Activated naive CD4-positive, alpha-beta T cell (primary cell): Measurements from ENCODE around the gene TMEM130.

Experiments used
- DNase-seq, 4 experiments: peaks; one replicate each; lab custom pipeline; 2025; lab: John Stamatoyannopoulos, UW

The TMEM130 gene

DNA sequence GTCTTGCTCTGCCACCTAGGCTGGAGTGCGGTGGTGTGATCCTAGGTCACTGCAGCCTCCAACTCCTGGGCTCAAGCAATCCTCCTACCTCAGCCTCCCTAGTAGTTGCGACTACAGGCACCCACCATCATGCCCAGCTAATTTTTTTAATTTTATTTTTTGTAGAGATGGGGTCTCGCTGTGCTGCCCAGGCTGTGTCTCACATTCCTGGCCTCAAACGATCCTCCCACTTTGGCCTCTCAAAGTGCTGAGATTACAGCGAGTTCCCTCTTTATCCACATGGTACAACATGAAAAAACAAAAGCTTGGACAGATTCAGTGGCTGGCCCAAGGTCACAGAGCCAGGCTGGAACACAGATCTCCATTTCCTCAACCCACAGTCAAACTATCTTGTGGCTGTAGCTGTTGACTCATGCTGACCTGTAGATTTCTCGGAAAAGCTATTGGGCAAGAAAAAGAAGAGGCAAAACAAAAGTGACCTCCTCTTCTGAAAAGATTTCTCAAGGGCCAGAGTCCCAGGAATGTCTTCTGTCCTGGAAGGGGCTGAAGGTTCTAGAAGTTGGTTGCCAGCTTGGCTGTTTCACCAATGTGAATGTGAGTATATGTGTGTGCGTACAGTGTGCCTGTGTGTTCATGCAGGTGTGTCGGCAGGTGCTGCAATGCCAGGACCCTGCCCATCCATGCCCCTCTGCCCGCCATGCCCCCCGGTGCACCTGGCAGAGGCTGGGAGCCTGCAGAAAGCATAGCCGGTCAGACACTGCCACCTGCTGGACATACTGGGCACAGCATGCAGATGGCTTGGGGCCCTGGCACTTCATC is 28.4 kb downstream of the TMEM130 start:
- DNase-seq, result peak; percentile 50 to 66 (median 66)

DNA sequence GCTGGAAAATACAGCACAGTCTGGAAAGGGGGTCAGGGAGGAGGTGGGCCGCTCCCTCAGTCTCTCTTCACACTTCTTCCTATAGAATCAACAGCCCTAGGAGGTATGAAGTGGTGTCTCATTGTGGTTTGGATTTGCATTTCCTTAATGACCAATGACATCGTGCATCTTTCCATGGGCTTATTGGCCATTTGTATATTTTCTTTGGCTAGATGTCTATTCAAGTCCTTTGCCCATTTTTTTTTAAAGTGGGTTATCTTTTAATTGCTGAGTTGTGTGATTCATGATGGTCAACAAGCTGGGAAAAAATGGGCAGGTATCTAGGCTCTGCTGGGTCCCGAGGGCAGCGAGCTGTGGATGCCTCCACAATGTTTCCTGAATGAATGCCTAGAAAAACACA is 29.1 kb downstream of the TMEM130 start:
- DNase-seq, result no peak

- DNase-seq, result no peak
Observed at GRCh38 chr7:98840096-98840495, 29.7 kb downstream of the TMEM130 start.

DNA sequence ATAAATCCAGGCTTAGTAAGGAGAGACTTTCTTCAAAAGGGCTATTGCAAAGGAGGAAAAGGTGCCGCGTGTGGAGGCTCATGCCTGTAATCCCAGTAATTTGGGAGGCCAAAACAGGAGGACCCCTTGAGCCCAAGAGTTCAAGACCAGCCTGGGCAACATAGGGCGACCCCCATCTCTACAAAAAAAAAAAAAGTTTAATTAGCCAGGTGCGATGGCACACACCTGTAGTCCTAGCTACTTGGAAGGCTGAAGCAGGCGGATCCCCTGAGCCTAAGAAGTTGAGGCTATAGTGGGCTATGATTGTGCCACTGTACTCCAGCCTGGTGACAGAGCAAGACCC is 32.2 kb downstream of the TMEM130 start:
- no peak for DNase-seq

DNA sequence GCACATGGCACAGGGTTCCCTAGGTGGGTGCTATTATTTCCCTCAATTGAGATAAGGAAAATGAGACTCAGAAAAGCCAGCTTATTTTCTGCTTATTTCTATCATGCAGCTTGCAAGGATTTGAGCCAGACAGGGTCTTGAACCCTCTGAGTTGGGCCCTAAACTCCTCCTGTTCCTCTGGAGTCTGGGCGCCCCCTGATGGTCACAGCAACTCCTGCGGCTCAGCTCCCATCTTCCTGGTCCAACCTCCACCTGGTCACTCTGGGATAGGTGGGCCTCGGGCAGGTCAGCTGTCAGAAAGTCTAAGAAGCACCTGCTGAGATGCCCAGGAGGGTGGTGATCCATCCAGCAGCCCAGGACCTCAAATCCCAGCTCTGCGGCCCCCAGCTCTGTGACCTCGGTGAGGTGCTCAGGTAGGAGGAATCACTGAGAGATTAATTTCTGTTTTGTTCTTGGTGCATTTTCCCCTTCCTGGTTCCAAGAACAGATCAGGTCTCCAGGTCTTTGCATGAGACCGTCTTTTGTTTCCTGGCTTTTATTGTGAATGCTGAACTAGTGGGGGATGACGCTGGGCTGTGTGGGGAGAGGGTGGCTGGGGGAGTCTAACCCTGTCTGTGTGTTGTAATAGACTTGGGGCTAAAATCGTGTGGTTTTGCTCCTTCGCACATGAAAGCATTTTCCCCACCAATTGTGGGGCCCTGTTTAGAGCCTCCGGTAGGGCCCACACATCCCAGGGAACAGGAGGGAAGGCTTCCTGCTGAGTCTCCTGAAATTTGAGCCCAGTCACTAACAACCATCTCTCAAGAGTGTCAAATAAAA is 32.8 kb downstream of the TMEM130 start:
- no peak for DNase-seq

GRCh38 chr7:98834949-98835348 is 34.9 kb downstream of the TMEM130 start:
- DNase-seq, result no peak

DNA sequence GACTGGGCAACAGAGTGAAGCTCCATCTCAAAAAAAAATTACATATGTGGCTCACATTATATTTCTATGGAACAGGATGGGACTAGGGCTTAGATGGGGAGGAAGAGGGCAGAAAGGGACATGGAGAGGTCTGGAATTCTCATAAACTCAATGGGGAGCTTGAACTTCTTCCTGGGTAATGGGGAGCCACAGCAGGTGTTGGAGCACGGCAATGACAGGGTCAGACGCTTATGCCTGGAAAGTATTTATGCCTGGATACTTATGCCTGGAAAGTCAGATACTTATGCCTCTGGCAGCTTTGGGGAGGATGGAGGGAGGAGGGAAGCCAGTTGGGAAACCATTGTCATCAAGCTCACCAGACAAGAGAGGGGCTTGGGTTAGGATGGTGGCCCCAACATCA is 36.8 kb downstream of the TMEM130 start:
- no peak for DNase-seq

DNA sequence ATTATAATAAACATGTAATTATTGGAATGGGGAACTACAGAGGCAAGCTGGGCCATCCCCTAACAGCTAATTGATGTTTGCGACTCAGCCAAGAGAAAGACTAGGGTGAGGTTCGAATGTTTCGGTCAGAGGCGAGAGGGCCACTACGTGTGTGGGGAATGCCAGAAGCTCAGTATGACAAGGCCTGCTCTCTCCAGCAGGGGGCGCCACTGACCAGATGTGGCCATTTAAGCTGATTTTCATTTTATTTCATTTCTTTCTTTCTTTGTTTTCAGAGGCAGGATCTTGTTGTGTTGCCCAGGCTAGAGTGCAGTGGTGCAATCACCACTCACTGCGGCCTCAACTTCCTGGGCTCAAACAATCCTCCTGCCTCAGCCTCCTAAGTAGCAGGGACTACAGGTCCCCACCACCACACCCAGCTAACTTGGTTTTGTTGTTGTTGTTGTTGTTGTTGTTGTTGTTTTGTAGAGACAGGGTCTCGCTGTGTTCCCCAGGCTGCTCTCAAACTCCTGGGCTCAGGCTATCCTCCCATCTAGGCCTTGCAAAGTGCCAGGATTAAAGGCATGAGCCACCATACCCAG is 38.1 kb downstream of the TMEM130 start:
- peak in 3 of 4 experiments; percentile 7 to 9 (median 8) for DNase-seq

DNA sequence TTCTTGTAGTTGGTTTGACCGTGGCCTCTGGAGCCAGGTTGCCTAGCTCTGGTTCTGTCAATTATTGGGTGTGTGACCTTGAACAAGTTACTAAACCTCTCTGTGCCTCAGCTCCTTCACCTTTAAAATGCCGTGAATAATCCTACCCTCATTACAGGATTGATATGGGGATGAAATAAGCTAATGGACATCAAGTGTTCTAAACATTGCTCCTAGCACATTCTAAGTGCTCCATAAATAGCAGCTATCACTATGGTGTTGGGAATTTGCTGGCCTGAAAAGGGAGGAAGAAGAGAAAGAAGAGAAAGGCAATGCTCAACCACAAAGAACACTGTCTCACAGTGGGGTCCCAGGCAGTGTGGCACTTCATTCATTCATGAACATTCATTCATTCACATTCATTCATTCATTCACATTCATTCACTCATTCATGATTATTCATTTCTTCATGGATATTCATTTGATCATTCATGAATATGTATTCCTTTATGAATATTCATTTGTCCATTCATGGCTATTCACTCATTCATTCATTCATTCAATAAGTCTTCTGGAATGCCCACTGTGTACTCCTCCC is 38.8 kb downstream of the TMEM130 start:
- no peak for DNase-seq

GRCh38 chr7:98828368-98828767 is 41.4 kb downstream of the TMEM130 start:
- DNase-seq, result no peak

DNA sequence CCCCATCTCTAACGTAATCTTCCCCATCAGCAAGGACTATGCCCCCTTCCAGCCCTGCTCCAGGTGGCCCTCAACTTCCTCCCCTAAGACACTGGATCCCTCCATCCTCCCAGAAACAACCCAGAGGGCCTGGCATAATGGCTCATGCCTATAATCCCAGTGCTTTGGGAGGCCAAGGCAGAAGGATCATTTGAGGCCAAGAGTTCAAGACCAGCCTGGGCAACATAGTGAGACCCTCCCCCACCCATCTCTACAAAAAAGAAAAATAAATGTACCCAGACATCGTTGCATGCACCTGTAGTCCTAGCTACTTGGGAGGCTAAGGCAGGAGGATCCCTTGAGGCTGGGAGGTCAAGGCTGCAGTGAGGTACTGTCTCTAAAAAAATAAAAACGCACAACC is 42.6 kb downstream of the TMEM130 start:
- DNase-seq, result no peak

GRCh38 chr7:98826811-98827231 is 43.0 kb downstream of the TMEM130 start:
- no peak for DNase-seq

DNA sequence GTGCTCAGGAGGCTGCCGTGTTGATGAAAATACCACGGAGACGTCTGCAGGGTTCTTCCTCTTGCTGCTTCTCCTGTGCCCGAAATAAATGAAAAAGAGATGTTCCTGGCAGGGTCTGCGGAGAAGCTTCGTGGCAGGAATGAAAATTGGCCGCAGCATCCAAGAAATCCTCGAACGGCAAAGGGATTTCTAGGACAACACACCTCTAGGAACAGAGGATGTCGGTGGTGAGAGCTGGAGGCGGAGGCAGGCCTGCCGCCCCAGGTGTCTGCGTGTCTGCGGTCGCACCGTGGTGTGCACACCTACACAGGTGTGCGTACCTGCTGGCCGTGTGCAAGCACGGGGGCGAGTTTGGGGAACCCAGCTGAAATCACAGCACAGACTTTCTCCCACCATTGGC is 43.4 kb downstream of the TMEM130 start:
- DNase-seq, result no peak

DNA sequence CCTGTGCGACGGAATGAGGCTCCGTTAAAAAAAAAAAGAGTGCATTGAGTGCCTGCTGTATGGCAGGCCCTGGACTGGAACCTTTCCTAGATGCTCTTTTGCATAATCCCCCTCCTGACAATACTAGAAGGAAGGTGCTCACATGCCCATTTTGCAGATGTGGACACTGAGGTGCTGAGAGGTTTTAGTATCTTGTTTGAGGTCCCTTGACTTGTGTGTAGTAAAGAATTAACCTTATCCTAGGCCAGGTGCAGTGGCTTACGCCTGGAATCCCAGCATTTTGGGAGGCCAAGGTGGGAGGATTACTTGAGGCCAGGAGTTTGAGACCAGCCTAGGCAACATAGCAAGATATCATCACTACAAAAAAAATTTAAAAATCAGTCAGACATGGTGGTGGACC is 46.6 kb downstream of the TMEM130 start:
- DNase-seq, result no peak

- no peak for DNase-seq
Observed at GRCh38 chr7:98821348-98821747, 48.5 kb downstream of the TMEM130 start.

DNA sequence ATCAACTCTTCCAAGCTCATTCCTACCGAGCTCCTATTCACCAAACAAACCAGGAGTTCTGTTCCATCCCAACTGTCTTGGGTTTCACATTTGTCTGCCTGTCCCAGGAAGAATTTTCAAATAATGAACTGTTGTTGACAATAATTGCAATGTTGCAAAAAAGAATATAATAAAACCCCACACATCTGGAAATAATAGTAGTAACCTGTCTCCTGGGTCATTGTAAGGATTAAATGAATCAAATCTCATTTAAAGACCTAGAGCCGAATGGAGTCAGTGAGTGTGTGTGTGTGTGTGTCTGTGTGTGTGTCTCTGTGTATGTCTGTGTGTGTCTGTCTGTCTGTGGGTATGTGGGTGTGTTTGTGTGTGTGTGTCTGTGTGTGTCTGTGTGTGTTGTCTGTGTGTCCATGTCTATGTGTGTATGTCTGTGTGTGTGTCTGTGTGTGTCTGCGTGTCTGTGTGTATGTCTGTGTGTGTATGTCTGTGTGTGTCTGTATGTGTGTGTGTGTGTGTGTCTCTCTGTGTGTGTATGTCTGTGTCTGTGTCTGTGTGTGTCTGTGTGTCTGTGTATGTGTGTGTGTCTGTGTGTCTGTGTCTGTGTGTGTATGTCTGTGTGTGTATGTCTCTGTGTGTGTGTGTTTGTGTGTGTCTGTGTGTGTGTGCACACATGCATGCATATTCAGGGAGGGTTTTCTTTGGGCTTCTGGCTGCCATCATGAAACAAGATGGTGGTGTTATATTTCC is 52.7 kb downstream of the TMEM130 start:
- DNase-seq, result no peak

GRCh38 chr7:98816241-98816640 is 53.6 kb downstream of the TMEM130 start:
- DNase-seq, result no peak

DNA sequence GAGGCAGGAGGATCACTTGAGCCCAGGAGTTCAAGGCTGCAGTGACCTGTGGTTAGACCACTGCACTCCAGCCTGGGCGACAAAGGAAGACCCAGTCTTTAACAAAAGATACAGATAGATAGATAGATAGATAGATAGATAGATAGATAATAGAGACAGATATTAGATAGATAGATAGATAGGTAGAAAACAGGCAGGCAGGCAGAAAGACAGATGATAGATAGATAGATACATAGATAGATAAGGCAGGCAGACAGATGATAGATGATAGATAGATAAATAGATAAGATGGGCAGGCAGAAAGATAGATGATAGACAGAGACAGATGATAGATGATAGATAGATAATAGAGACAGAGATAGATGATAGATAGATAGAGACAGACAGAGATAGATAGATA is 54.5 kb downstream of the TMEM130 start:
- DNase-seq, result no peak

GRCh38 chr7:98811299-98811698 is 58.5 kb downstream of the TMEM130 start:
- no peak for DNase-seq

- no peak for DNase-seq
Observed at GRCh38 chr7:98810153-98810802, 59.5 kb downstream of the TMEM130 start.

DNA sequence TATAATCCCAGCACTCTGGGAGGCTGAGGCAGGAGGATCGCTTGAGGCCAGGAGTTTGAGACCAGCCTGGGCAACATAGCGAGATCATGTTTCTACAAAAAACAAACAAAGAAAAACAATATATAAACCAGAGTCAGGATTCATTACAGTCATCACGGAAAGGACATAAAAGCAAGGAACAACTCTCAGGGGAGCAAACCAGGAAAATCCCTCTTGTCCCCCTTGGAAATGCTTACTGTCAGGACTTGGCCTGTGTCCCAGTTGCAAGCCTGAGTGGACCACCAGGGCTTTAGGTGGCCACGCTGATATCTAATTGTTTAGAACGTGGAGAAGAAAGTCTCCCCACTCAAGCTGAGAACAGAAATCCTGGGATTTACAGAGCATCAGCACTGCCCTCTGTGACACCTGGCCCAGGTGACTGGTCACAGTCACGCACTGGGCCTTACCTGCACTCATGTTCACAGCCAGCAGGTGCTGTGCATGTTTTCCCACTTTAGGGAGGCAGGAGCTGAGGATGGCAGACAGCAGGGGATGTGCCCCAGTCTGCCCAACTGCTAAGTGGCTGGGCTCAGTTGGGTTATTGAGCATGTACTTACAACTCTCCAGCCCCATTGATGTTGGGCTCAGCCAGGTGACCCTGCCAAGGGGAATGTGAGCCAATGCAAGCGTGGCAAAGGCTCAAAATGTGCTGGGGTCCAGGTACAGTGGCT is 60.9 kb downstream of the TMEM130 start:
- no peak for DNase-seq
